HL-60/S4 treated with phorbol 12-myristate 13-acetate at 8.2 ng/mL for 4 days and 3 days (cell line): ENCODE data around the gene PHPT1.
"Not testable (repeated sequence)": the region's sequence is repeated elsewhere in the genome, so short reads cannot be mapped to it uniquely, and the experiment has no call there.

ENCODE experiments used
- in situ Hi-C: fragments of 300-500 bp; cut with MboI; formaldehyde crosslinking; loops from 2 replicates; pipeline ENCODE4 v1.15.0; 2022; ENCODE audit warnings: low sequenced_read_pairs

Gene PHPT1

GRCh38 chr9:136823136-136824046 is 25.8 kb upstream of the PHPT1 start:
- in situ Hi-C loops: no loop called here

- in situ Hi-C loops: no loop called here
These were observed 24.5 kb upstream of the PHPT1 start for GRCh38 chr9:136824496-136825225.

- in situ Hi-C loops: no loop called here
These were observed 23.7 kb upstream of the PHPT1 start for GRCh38 chr9:136825295-136826187.

DNA sequence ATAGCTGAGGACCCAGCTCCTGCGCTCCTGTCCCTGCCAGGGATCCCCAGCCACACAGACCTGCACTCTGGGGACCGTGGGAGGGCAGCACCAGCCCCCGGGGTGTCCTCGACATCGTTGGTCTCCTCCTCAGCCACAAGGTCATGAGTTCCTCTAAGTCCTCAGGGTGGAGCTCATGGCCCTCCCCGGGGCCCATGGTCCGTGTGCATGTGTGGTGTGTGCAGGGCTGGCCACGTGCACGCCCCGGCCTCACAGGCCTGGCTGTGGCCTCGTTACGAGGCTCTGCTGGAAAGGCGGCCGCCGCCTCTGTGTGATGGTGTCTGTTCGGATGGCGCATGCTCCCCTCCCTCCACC is 23.0 kb upstream of the PHPT1 start:
- in situ Hi-C loops: no loop called here

DNA sequence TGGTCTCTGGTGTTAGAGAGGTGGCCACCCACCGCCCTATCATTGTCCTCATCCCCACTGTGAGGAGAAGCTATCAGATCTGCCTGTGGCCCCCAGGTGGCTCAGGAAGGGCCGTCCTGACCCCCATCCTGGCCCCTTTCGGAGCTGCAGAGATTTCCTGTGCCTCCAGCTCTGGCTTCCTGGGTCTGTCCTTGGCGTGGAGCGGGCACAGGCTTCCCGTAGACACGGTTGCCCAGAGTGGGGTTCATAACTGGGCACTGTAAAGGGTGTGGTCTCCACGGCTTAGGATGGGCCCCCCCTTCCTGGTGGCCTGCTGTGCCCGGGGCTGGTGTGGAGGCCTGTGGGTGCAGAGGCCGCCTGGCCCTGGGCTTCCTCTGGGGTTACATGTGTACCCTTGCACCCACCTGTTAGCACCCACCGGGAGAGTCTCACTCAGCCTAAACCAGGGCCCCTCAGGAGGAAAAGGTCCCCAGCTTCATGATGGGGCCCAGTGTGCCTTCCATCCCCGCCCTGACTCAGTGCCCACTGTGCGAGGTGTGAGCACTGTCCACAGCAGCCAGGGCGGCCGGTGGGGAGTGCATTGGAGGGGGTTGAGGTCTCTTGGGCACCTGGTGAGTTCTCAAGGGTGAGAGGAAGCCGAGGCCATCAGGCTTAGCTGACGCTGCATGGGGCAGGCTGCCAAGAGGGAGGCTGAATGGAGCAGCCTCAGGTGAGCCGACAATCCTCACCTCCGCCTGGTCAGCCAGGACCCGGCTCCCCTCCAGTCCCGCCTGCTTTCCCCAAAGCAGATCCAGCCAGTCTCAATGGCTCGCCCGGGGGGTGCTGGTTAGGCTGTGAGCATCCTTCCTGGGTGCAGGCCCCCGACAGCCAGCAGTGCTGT is 22.3 kb upstream of the PHPT1 start:
- in situ Hi-C loops: no loop called here

GRCh38 chr9:136827794-136828473 is 21.3 kb upstream of the PHPT1 start:
- in situ Hi-C loops: no loop called here

DNA sequence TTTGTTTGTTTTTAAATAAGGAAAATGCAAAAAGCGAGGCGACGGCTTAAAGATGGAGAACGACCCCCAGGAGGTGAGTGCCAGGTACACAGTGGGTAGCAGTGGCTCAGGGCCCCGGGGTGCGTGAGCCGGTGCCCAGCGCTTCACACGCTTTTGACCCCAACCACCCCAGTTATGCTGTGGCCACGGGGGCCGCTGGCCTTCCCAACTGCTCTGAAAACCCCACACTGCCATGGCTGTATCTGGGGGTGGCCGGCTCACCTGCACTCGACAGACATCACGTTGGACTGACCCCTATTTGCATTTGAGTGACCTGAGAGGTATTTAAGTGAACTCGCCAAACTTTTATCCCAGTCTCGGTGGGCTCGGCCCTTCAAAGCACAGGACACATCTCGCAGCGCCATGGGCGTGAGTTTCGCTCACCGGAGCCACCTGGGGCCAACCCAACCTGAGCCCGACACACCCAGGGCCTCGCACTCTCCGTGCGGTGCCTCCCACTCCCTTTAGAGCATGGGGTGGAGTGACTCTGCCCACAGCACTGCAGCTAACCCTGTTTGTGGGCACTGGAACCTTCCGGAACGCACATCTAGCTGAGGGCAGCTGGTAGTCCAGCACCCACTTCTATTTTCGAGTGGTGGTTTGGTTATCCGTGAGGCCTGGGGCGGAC is 20.6 kb upstream of the PHPT1 start:
- in situ Hi-C loops: no loop called here

- in situ Hi-C loops: no loop called here
These were observed 19.8 kb upstream of the PHPT1 start for GRCh38 chr9:136829412-136829811.

DNA sequence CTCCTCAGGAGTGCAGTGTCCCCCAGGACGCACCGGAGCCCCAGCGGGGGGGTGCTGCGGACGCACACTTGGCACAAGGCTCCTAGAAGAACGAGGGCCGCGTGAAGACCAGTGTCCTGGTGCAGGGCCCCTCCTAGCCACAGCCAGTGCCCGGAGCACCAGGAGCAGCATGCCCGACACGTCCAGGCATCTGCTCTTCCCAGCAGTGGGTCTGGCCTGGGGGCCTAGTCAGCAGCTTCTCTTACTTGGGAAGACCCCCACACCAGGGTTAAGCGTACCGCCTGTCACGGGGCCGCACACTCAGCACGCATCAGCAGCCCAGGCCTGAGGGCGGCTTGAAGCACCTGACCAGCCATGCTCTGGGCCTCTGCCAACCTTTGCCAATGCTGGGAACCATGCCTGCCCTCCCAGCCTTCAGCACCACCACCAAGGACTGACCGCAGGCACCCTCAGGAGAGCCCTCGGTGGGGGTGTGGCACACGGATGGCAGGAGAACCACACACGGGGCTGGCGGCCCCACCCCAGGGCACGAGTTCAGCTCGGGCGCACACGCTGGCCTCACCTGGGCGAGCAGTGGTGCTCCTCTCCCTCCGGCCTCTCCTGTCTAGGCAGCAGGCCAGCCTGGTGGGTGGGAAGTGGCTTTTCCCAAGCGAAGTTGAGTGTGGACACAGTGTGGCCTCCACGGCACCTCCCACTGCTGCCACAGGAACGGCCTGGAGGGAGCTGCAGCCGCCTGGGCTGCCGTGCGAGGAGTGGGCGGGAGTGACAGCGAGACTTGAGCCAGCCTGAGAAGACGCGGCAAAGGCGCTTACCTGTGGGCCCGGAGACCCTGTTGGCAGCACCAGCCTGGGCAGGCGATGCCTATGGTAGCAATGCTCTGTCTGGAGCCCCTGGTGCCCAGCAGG is 19.0 kb upstream of the PHPT1 start:
- in situ Hi-C loops: no loop called here

DNA sequence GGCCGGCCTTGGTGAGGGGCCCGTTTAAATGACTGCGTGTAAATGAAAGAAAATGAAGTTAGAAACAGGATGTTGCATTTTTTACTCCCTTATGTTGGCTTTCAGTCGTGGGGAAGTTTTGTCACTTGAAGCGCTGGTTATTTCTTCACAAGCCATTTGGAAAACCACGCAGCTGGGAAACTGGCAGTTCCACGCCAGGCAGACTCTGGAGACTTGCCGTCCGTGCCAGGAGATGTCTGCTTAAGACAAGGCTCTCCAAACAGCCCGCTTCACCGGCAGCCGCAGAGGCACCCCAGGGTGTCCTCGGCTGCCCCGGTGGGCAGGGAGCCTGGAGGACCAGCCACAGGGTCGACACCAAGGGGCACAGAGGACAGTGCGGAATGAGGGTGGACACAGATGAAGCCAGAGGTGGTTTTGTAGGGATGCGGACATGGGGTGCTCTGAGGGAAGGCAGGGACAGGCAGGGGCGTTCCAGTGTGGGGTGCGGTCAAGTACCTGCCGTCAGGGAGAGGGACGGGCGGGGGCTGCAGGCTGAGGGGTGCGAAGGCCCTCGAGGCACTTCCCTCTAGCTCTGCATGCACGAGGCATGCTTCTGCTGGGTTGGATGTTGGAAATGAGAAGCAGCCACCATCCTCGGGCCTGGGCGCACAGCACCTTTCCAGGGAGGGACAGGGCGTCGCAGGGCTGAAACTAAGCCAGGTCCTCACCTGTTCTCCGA is 18.0 kb upstream of the PHPT1 start:
- in situ Hi-C loops: no loop called here

- in situ Hi-C loops: no loop called here
These were observed 17.5 kb upstream of the PHPT1 start for GRCh38 chr9:136831720-136832104.

- in situ Hi-C loops: no loop called here
These were observed 16.6 kb upstream of the PHPT1 start for GRCh38 chr9:136832581-136832980.

- in situ Hi-C loops: not testable (repeated sequence)
These were observed 15.7 kb upstream of the PHPT1 start for GRCh38 chr9:136833381-136834048.

DNA sequence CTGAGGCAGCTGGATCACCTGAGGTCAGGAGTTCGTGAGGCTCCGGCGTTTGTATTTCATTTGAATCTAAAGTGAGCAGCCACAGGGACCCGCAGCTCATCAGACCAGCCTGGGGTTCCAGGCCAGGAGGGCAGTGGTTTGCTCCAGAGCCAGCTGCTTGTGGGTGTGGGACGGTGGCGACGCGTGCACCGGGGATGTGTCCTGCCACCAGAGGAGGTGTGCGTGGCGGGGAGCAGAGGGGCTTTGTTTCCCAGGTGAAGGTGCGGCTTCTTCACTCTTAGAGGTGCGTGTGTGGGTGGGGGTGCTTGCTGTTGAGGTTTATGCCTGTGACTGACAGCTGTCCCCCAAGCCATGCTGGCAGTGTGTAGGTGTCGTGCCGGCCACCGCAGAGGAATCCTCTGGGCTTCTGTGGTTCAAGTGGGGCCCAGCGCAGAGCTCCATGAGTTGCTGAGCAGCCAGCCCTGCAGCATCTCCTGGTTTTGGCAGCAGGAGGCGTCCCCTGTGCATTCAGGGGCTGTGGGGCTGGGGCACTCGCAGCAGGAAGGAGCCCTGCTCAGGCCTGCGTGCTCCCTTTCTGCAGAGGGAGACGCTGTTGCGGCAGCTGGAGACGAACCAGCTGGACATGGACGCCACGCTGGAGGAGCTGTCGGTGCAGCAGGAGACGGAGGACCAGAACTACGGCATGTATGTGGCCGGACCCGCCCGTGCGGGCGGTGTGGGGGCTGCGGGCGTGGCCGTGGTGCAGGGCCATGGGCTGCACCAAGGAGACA is 13.9 kb upstream of the PHPT1 start:
- in situ Hi-C loops: no loop called here

- in situ Hi-C loops: no loop called here
These were observed 13.0 kb upstream of the PHPT1 start for GRCh38 chr9:136835932-136836904.
